Adrenal gland (tissue), 5 donors: ENCODE results near the gene LMO7.

Experiments
- POLR2A ChIP-seq, 2 donors: fragments of 450-650 bp; IDR thresholded peaks; one replicate each; pipeline ENCODE4 v1.6.1; 2017; ENCODE audit warnings: antibody characterized with exemption in 2 of 2, mild to moderate bottlenecking in 2 of 2, moderate library complexity in 1 of 2
- TF ChIP-seq, protein P1 (sequence below), 6 experiments: fragments of 450-650 bp in 4 of 6; fragments of 200-600 bp in 2 of 6; sonication (generic) in 1 of 6; IDR thresholded peaks; 1 replicate in 5 of 6; 2 replicates in 1 of 6; pipeline versions ENCODE4 v1.5.1 to v1.8.0; 2016 to 2021; ENCODE audit warnings: antibody characterized with exemption in 6 of 6, mild to moderate bottlenecking in 2 of 6, moderate library complexity in 1 of 6
- donor health status: DM: no; HTN: no; CAD: no.

DNA sequence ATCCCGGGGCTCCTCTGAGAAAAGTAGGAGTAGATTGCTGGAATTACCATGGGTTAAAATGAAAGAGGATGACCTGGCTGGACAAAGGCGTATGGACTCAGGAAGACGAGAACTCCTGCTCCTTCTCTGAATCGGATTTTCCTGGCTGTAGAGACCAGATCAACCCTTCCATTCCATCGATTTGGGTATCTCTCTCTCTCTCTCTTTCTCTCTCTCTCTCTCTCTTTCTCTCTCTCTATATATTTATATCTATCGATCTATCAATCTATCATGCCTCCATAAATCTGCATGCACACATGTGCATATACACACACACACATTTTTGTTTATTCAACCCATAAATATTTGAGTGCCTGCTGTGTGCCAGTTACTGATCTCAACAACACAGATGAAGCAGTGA, 234.9 kb downstream of the LMO7 start:
- TF ChIP-seq, protein P1, sequence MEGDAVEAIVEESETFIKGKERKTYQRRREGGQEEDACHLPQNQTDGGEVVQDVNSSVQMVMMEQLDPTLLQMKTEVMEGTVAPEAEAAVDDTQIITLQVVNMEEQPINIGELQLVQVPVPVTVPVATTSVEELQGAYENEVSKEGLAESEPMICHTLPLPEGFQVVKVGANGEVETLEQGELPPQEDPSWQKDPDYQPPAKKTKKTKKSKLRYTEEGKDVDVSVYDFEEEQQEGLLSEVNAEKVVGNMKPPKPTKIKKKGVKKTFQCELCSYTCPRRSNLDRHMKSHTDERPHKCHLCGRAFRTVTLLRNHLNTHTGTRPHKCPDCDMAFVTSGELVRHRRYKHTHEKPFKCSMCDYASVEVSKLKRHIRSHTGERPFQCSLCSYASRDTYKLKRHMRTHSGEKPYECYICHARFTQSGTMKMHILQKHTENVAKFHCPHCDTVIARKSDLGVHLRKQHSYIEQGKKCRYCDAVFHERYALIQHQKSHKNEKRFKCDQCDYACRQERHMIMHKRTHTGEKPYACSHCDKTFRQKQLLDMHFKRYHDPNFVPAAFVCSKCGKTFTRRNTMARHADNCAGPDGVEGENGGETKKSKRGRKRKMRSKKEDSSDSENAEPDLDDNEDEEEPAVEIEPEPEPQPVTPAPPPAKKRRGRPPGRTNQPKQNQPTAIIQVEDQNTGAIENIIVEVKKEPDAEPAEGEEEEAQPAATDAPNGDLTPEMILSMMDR (IDR thresholded peaks at IDR 0.05) = no peak
- no peak for TF ChIP-seq POLR2A (IDR thresholded peaks at IDR 0.05)
